Fibroblast of skin of back (primary cell): ENCODE measurements around the gene COPS3.
A peak's percentile ranks its signal among the peaks of the same experiment; 100 is the strongest.
"Not testable (repeated sequence)": the region's sequence is repeated elsewhere in the genome, so short reads cannot be mapped to it uniquely, and the experiment has no call there.

Source experiments
- DNase-seq: peaks from one replicate; pipeline ENCODE4 v3.0.0-alpha.2; 2013

COPS3 gene

DNA sequence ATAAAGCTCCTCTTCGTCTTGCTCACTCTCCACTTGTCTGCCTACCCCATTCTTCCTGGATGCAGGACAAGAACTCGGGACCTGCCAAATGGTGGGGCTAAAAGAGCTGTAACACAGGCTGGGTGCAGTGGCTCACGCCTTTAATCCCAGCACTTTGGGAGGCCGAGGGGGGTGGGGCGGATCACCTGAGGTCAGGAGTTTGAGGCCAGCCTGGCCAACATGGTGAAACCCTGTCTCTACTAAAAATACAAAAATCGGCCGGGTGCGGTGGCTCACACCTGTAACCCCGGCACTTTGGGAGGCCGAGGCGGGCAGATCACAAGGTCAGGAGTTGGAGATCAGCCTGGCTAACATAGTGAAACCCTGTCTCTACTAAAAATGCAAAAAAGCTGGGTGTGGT is 20.6 kb upstream of the COPS3 start:
- not testable (repeated sequence) for DNase-seq

DNA sequence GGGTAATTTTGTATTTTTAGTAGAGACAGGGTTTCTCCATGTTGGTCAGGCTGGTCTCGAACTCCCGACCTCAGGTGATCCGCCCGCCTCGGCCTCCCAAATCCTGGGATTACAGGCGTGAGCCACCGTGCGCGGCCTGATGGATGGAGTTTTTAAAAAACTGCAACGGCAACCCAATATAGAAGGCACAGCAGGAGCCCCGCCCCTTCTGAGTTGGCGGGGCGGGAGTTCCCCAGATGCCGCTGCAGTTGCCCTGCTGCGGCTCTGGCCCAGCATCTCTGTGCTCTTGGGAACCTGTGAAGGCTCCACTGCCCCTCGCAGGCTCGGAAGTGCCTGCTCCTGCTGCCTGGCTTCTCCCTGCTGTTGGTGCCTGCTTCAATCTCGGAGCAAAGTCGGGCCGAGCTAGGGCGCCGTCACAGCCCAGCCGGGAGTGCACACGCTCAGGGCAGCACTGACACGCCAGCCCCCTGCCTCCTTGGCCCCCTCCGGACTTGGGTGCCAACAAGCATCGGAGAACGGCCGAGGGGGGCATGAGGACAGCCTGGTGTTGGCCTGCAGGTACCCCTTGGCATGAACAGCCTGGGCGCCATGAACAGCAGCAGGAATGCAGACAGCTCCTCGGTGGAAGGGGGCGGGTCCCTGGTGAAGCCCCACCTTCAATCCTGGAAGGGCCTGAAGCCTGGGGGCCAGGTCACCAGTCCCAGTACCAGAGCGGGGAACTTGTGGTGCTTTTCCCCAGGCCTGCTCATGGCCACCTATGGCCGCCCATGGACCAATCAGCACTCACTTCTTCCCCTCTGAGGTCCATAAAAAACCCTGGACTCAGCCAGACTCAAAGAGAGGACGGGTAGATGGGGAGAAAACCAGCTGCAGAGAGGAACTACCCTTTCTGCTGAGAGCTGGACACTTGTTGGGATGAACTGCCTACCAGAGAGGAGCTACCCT is 19.9 kb upstream of the COPS3 start:
- DNase-seq, result peak; percentile 56

DNA sequence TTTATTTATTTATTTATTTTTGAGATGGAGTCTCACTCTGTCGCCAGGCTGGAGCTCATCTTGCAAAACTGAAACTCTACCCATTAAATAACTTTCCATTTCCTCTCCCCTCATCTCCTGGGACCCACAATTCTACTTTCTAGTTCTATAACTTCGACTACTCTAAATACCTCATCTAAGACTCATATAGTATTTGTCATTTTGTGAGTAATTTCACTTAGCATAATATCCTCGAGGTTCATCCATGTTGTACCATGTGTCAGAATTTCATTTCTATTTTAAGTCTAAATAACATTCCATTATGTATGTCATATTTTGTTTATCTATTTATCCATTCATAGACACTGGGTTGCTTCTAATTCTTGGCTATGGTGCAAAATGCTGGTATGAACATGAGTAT is 17.1 kb upstream of the COPS3 start:
- peak; percentile 91 for DNase-seq

DNA sequence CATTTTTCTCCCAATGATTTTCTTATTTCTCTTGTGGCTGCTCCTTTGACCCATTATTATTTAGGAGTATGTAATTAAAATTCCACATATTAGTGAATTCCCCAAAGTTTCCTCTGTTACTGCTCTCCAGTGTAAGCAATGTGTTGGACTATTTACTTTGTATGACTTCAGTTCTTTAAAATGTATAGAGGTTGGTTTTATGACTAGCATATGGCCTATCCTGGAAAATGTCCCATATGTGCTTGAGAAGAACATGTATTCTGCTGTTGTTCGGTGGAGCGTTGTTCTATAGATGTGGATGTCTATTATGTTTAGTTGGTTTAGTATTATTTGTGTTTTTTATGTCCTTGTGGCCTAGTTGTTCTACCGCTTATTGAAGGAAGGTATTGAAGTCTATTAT is 16.2 kb upstream of the COPS3 start:
- peak; percentile 82 for DNase-seq

- no peak for DNase-seq
Measured at GRCh38 chr17:17295141-17295540, 14.1 kb upstream of the COPS3 start.

DNA sequence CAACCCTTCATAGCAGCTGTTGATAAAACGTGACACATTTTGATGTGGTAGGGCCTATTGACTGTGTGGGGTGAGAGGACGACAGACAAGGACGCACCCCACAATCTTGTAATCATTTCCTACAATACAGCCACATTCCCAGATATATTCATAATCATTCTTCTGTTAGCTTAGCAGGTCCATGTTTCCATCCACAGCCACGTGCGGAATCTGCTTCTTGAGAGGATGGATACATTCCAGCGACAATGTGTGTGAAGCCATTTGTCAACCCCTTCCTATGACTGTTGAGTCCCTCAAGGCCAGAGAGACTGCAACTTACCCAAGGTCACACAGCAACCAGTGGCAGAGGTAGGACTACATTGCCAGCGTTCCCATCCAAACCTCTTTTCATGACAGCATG is 8.7 kb upstream of the COPS3 start:
- DNase-seq, result no peak

DNA sequence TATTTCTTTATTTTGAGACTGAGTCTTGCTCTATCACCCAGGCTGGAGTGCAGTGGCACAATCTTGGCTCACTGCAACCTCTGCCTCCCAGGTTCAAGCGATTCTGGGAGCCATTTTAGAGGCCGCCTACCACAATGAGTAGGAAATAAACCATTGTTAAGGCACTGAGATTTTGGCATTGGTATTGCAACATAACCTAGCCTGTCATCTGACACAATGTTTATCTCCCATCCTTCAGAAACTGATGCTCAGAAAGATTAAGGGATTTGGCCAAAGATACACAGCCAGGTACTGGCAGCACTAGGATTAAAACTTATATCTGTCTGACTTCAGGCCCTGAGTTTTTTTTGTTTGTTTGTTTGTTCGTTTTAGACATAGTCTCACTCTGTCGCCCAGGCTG is 8.0 kb upstream of the COPS3 start:
- DNase-seq, result no peak

DNA sequence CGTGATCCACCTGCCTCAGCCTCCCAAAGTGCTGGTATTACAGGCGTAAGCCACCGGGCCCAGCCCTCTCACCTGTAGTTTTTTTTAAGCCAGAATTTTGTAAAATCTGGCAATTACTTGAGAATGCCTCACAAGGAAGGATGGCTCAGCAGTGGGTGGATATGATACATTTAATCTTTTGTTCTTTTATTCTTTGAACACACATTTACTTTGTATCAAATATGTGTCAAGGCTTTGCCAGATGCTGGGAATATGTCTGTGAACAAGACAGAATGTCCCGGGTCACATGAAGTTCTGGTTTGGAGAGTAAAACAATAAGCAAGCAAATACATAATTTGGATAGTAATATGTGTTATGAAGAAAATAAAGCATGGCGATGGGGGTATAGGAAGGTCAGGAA is 4.9 kb upstream of the COPS3 start:
- DNase-seq, result no peak

- DNase-seq, result no peak
Measured at GRCh38 chr17:17279316-17279715, 1.7 kb downstream of the COPS3 start.

- DNase-seq, result not testable (repeated sequence)
Measured at GRCh38 chr17:17277431-17277830, 3.6 kb downstream of the COPS3 start.

DNA sequence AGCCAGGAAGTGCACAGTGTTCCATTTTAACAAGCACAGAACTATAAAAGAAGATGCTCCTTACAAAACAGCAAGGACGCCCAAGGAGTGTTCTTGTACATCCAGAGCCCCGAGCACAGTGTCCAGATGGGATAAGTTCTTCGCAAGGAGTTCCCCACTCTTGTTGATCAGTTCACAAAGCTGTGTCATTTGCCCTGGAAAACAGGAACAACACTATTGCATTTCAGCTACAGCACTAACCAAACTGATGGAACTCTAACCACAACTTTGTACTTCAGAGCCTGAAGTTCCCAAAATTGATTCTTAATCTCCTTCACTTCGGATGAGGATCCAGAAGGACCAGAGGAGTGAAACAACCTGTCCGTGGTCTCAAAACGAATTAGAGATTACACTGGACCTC is 5.1 kb downstream of the COPS3 start:
- no peak for DNase-seq

GRCh38 chr17:17269926-17270773 is 10.9 kb downstream of the COPS3 start:
- peak; percentile 6 for DNase-seq

GRCh38 chr17:17264430-17264829 is 16.6 kb downstream of the COPS3 start:
- DNase-seq, result no peak

- DNase-seq, result no peak
Measured at GRCh38 chr17:17258998-17259397, 22.0 kb downstream of the COPS3 start.

- no peak for DNase-seq
Measured at GRCh38 chr17:17258011-17258410, 23.0 kb downstream of the COPS3 start.

DNA sequence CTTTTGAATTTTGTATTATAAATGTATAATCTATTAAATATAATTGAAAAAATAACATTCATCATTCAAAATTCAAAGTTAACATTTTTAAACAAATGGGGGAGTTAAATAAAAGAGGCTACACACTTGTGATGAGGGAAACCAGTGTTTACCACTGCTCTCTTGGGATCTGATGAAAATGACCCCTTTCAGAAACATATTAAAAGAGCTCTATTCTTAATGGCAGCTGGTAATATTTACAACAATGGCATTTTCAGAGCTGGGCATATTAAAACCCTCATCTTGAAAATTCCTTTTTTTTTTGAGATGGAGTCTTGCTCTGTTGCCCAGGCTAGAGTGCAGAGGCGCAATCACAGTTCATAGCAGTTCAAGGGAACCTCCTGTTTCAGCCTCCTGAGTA is 24.7 kb downstream of the COPS3 start:
- DNase-seq, result no peak

- DNase-seq, result not testable (repeated sequence)
Measured at GRCh38 chr17:17255689-17256088, 25.4 kb downstream of the COPS3 start.

GRCh38 chr17:17254036-17254435 is 27.0 kb downstream of the COPS3 start:
- no peak for DNase-seq

DNA sequence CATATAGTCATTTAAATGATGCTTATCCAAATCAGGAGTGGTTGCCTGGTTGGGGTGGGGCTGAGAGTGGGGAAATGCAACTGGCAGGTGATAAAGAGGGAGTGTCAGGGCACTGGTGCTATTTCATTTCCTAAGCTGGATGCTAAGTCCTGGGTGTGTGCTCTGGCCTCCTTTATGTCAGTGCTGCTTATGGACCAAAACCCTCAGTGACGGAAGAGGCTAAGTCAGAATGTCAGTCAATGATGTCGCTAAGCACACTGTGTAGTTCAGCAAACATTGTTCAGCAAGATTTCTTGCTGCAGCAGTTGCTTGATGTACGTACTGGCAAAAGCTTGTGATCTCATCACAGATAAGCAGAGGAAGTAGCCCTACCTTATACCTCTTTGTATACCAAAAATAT is 27.6 kb downstream of the COPS3 start:
- no peak for DNase-seq

DNA sequence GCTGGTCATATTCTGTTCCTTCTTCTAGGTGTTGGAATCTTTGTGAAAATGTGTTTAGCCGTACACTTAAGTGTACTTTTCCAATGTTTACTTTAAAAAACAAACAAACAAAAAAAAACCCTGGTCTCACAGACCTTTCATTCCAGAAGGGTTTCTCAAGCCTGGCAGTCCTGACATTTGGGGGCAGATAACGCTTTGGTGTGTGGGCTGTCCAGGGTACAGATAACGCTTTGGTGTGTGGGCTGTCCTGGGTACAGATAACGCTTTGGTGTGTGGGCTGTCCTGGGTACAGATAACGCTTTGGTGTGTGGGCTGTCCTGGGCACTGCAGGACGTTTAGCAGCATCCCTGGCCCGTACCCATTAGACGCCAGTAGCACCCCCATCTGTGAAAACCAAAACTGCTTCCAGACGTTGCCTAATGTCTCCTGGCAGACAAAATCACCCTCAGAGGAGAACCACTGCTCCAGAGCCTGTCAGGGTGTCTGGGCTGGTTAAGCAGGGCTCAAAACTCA is 28.8 kb downstream of the COPS3 start:
- DNase-seq, result no peak

DNA sequence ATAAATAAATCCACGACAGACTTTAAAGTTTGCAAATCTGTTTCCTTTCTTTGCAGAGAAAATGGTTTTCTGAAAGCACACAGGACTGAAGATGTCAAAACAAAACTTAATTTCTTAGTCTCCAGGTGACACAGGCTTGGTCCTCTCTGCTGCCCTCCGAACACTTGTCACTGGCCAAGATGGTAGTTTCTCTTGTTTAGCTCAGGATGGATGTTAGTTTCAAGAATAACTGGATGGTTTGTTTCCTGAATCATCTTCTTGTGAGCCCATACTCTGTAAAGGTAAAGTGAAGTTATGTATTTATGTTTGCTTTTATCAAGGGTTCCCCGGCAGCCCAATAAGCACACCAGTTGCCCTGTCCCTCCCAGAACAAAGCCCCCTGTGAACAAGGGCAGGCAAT is 34.2 kb downstream of the COPS3 start:
- no peak for DNase-seq

GRCh38 chr17:17243163-17243562 is 37.9 kb downstream of the COPS3 start:
- no peak for DNase-seq

- DNase-seq, result no peak
Measured at GRCh38 chr17:17242246-17242645, 38.8 kb downstream of the COPS3 start.
